IMR-90 (cell line): ENCODE results near the gene SENP6. TPM values are rescaled to one million over a fixed set of nuclear protein-coding genes. Genes with fewer than 3 reads are reported as not detected.

Experiments
- ATAC-seq: fragments of 200-7000 bp; cut with Tn5 transposase; 2 replicates; pipeline ENCODE4 v1.9.1; 2020; ENCODE audit warnings: low read depth, mild to moderate bottlenecking, moderate library complexity
- BruUV-seq: library from RNA; stranded (reverse); fragments of 400-500 nt; replicated peaks from 2 replicates; lab custom pipeline; 2021; lab: Mats Ljungman, UMichigan
- CTCF ChIA-PET: fragments of 300-600 bp; formaldehyde crosslinking; extraction: SDS; loops from one replicate; lab custom pipeline; 2021; ENCODE audit warnings: antibody characterized with exemption; lab: Yijun Ruan, JAX
- POLR2A ChIA-PET: fragments of 300-600 bp; sonication (Branson Sonifier 250); formaldehyde crosslinking; loops from one replicate; lab custom pipeline; 2022; ENCODE audit warnings: antibody characterized with exemption; ENCODE audit not compliant: unreplicated experiment; lab: Charles Lee
- DNase-seq: peaks from one replicate; pipeline ENCODE4 v3.0.0; 2013
- H2AFZ ChIP-seq: replicated peaks from 2 replicates; pipeline ENCODE3; 2013; ENCODE audit warnings: low read length, mild to moderate bottlenecking; ENCODE audit not compliant: poor library complexity
- H2AK5ac ChIP-seq: 2 replicates; pipeline ENCODE4 v1.6.1; 2013; ENCODE audit warnings: low read depth, low read length, inconsistent platforms
- H2AK9ac ChIP-seq: replicated peaks from 2 replicates; pipeline ENCODE3; 2013; ENCODE audit warnings: mild to moderate bottlenecking, low read depth, low read length, moderate library complexity; ENCODE audit not compliant: poor library complexity
- H2BK120ac ChIP-seq: 2 replicates; pipeline ENCODE4 v1.6.1; 2013; ENCODE audit warnings: low read depth, low read length, inconsistent platforms
- H2BK15ac ChIP-seq: 3 replicates; pipeline ENCODE4 v1.6.1; 2013; ENCODE audit warnings: low read depth, low read length, inconsistent platforms
- H2BK20ac ChIP-seq: 2 replicates; pipeline ENCODE4 v1.6.1; 2013; ENCODE audit warnings: low read depth, mild to moderate bottlenecking, inconsistent platforms, low read length, moderate library complexity
- H2BK5ac ChIP-seq: 2 replicates; pipeline ENCODE4 v1.6.1; 2013; ENCODE audit warnings: mild to moderate bottlenecking, low read depth, low read length, inconsistent platforms; ENCODE audit not compliant: poor library complexity, severe bottlenecking
- H3K14ac ChIP-seq: replicated peaks from 2 replicates; pipeline ENCODE4 v1.6.1; 2013; ENCODE audit warnings: low read depth, low read length, inconsistent platforms
- H3K18ac ChIP-seq: 2 replicates; pipeline ENCODE4 v1.6.1; 2013; ENCODE audit warnings: low read depth, low read length, control low read depth
- H3K23ac ChIP-seq: 2 replicates; pipeline ENCODE4 v1.6.1; 2013; ENCODE audit warnings: low read depth, low read length, inconsistent platforms
- H3K27ac ChIP-seq: 2 replicates; pipeline ENCODE4 v1.5.1; 2013; ENCODE audit warnings: mild to moderate bottlenecking, control low read depth, low read length; ENCODE audit not compliant: insufficient read depth
- H3K27me3 ChIP-seq: 2 replicates; pipeline ENCODE4 v1.6.1; 2013; ENCODE audit warnings: low read length; ENCODE audit not compliant: control insufficient read depth, insufficient read depth
- H3K36me3 ChIP-seq: 2 replicates; pipeline ENCODE4 v1.6.1; 2013; ENCODE audit warnings: low read length, mixed read lengths; ENCODE audit not compliant: control insufficient read depth, insufficient read depth
- H3K4ac ChIP-seq: 2 replicates; pipeline ENCODE4 v1.6.1; 2013; ENCODE audit warnings: low read depth, low read length, inconsistent platforms
- H3K4me1 ChIP-seq: 2 replicates; pipeline ENCODE4 v1.6.1; 2013; ENCODE audit warnings: low read length, mixed read lengths; ENCODE audit not compliant: control insufficient read depth, insufficient read depth
- H3K4me2 ChIP-seq: 2 replicates; pipeline ENCODE4 v1.6.1; 2013; ENCODE audit warnings: low read depth, mild to moderate bottlenecking, control low read depth, low read length, moderate library complexity
- H3K4me3 ChIP-seq: 2 replicates; pipeline ENCODE4 v1.5.1; 2013; ENCODE audit warnings: low read depth, mild to moderate bottlenecking, control low read depth, low read length, moderate library complexity; ENCODE audit not compliant: insufficient read depth
- H3K56ac ChIP-seq: 2 replicates; pipeline ENCODE4 v1.6.1; 2013; ENCODE audit warnings: low read length, inconsistent platforms; ENCODE audit not compliant: insufficient read depth; ENCODE audit errors: extremely low read depth
- H3K79me1 ChIP-seq, 2 experiments: 2 replicates each; pipeline ENCODE4 v1.6.1; 2013; ENCODE audit warnings: low read length in 2 of 2, inconsistent platforms in 1 of 2, low read depth in 1 of 2
- H3K9ac ChIP-seq: 2 replicates; pipeline ENCODE4 v1.6.1; 2013; ENCODE audit warnings: low read depth, low read length, control low read depth
- H3K9me1 ChIP-seq: 2 replicates; pipeline ENCODE4 v1.6.1; 2013; ENCODE audit warnings: low read length, inconsistent platforms; ENCODE audit not compliant: insufficient read depth
- H3K9me3 ChIP-seq: 2 replicates; pipeline ENCODE4 v1.6.1; 2013; ENCODE audit warnings: low read length; ENCODE audit not compliant: control insufficient read depth, insufficient read depth
- H4K20me1 ChIP-seq: 2 replicates; pipeline ENCODE4 v1.6.1; 2013; ENCODE audit warnings: low read length, inconsistent platforms; ENCODE audit not compliant: insufficient read depth
- H4K5ac ChIP-seq: 2 replicates; pipeline ENCODE4 v1.6.1; 2013; ENCODE audit warnings: mild to moderate bottlenecking, low read depth, low read length, control low read depth
- H4K8ac ChIP-seq, 2 experiments: 2 replicates each; pipeline ENCODE4 v1.6.1; 2013; ENCODE audit warnings: low read depth in 2 of 2, low read length in 2 of 2, control low read depth in 1 of 2, inconsistent platforms in 1 of 2
- H4K91ac ChIP-seq: 2 replicates; pipeline ENCODE4 v1.6.1; 2013; ENCODE audit warnings: low read depth, low read length, inconsistent platforms; ENCODE audit not compliant: insufficient read depth
- CEBPB ChIP-seq: IDR thresholded peaks from 2 replicates; pipeline ENCODE4 v1.6.1; 2012; ENCODE audit warnings: low read depth, low read length, improper control_type of control experiment
- MAFK ChIP-seq: IDR thresholded peaks from 2 replicates; pipeline ENCODE4 v1.6.1; 2012; ENCODE audit warnings: low read depth, low read length, improper control_type of control experiment
- MXI1 ChIP-seq: IDR thresholded peaks from 2 replicates; pipeline ENCODE4 v1.6.1; 2012; ENCODE audit warnings: low read depth, mild to moderate bottlenecking, low read length, moderate library complexity, borderline replicate concordance
- NFE2L2 ChIP-seq: fragments of 150-350 bp; IDR thresholded peaks from 2 replicates; pipeline ENCODE4 v1.6.1; 2016; ENCODE audit warnings: low read depth, mild to moderate bottlenecking, low read length
- RCOR1 ChIP-seq: IDR thresholded peaks from 2 replicates; pipeline ENCODE4 v1.6.1; 2012; ENCODE audit warnings: mild to moderate bottlenecking, low read length, improper control_type of control experiment; ENCODE audit not compliant: insufficient replicate concordance
- WGBS, 2 experiments: methylation state at CpG; one replicate each; pipeline versions ENCODE4 v1.1.5 to v1.1.7; 2013; ENCODE audit warnings: missing lambda C conversion rate in 2 of 2; ENCODE audit not compliant: insufficient read length in 1 of 2; ENCODE audit errors: extremely low coverage in 2 of 2; 5-methylcytosine and 5-hydroxymethylcytosine counted together
- dilution Hi-C: fragments of 300-500 bp; cut with HindIII; formaldehyde crosslinking; loops from one replicate; pipeline ENCODE4 v1.14.3; 2018; ENCODE audit warnings: low sequenced_read_pairs; ENCODE audit not compliant: unreplicated experiment
- in situ Hi-C: fragments of 300-500 bp; cut with MboI; formaldehyde crosslinking; loops from 3 replicates; pipeline ENCODE4 v1.14.3; 2019; ENCODE audit warnings: low sequenced_read_pairs, inconsistent platforms, mixed read lengths
- intact Hi-C: fragments of 100-400 bp; cut with micrococcal nuclease; formaldehyde crosslinking; loops from 2 replicates; pipeline ENCODE4 v1.10.0; 2022
- polyA plus RNA-seq, 3 experiments: library from polyadenylated mRNA; depleted of rRNA; stranded (reverse); fragments of >200 nt; gene quantifications; 2 replicates each; pipeline ENCODE4 v1.2.3, GENCODE V29; 2012; ENCODE audit warnings: low replicate concordance in 1 of 3
- total RNA-seq: library from RNA; depleted of rRNA; stranded (reverse); fragments of >200 nt; gene quantifications from 2 replicates; pipeline ENCODE4 v1.2.3, GENCODE V29; 2012
- TF ChIP-seq, protein P1 (sequence below): fragments of 150-350 bp; IDR thresholded peaks from 2 replicates; pipeline ENCODE4 v1.6.1; 2017; ENCODE audit warnings: mild to moderate bottlenecking, antibody characterized with exemption, low read length, low read depth

Gene SENP6
- total and polyA plus RNA-seq, 2 of the 4 experiments (the other 2 are of a cell fraction) = 23.1 to 25.8 TPM

DNA sequence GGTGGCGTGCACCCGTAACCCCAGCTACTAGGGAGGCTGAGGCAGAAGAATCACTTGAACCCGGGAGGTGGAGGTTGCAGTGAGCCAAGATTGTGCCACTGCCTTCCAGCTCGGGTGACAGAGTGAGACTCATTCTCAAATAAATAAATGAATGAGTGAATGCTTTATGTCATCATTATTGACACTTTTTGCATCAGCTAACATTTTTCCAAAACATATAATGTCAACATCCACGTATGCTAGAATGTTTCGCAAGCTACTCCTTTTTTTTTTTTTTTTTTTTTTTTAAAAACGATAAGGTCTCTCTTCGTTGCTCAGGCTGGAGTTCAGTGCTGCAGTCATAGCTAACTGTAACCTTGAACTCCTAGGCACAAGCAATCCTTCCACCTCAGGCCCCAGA lies 72.2 kb downstream of the SENP6 start:
- H4K5ac ChIP-seq = no peak overlapping the region
- H2BK15ac ChIP-seq = no peak overlapping the region
- H3K4me1 ChIP-seq = no peaks in the 10 kb centered on the region
- ATAC-seq (no peak), DNase-seq (no peak)
- no peak overlapping the region for H2BK120ac ChIP-seq
- no peak overlapping the region for H3K4ac ChIP-seq
- H3K9me3 ChIP-seq = no peaks in the 10 kb centered on the region
- TF ChIP-seq MXI1 (no peak), MAFK (no peak), NFE2L2 (no peak), RCOR1 (no peak), CEBPB (0 out of 2 replicates have a peak, but pooled peaks have one; percentile 18)
- TF ChIP-seq, protein P1, sequence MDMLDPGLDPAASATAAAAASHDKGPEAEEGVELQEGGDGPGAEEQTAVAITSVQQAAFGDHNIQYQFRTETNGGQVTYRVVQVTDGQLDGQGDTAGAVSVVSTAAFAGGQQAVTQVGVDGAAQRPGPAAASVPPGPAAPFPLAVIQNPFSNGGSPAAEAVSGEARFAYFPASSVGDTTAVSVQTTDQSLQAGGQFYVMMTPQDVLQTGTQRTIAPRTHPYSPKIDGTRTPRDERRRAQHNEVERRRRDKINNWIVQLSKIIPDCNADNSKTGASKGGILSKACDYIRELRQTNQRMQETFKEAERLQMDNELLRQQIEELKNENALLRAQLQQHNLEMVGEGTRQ = no peak
- H3K27me3 ChIP-seq = no peaks in the 10 kb centered on the region
- no peak overlapping the region for H3K56ac ChIP-seq
- no peak overlapping the region for H3K4me2 ChIP-seq
- ChIA-PET POLR2A (no interaction called here), CTCF (interaction anchor here (0.6 kb wide), 1 partner anchor 12 kb away, joined by 7 read pairs; no protein-coding TSS in a partner anchor)
- intact Hi-C loops (no loop called here), dilution Hi-C loops (no loop called here), in situ Hi-C loops (no loop called here)
- H2BK20ac ChIP-seq = no peak overlapping the region
- no peak overlapping the region for H2AK5ac ChIP-seq
- no peak overlapping the region for H3K23ac ChIP-seq
- WGBS, 2 experiments = no CpG with 5 or more reads among the region's 8 CpGs
- H4K20me1 ChIP-seq = no peaks in the 10 kb centered on the region
- no TSS peak for BruUV-seq
- H2BK5ac ChIP-seq = no peak overlapping the region
- peaks cover 4% of the 10 kb centered on the region in 2 experiments for H3K79me1 ChIP-seq
- H4K91ac ChIP-seq = no peak overlapping the region
- no peaks in the 10 kb centered on the region for H3K9me1 ChIP-seq
- no peak overlapping the region for H3K9ac ChIP-seq
- no peak overlapping the region for H3K27ac ChIP-seq
- H3K4me3 ChIP-seq = no peak overlapping the region
- no peak overlapping the region for H3K14ac ChIP-seq
- H2AFZ ChIP-seq = no peak overlapping the region
- 0 out of 4 replicates have a peak overlapping the region, but pooled peaks of 1 of the 2 experiments have one; percentile 9 for H4K8ac ChIP-seq
- no peak overlapping the region for H3K18ac ChIP-seq
- H2AK9ac ChIP-seq = no peak overlapping the region
- peaks cover 27% of the 10 kb centered on the region for H3K36me3 ChIP-seq
